HepG2 (cell line): ENCODE measurements around the gene DUS1L. TPM values are rescaled to one million over a fixed set of nuclear protein-coding genes. Genes with fewer than 3 reads are reported as not detected.

Experiments used
- ARNTL ChIP-seq: sonication (generic); formaldehyde crosslinking; IDR thresholded peaks from 2 replicates; pipeline ENCODE4 v1.4.0; 2020; ENCODE audit warnings: mild to moderate bottlenecking, missing genetic modification reagents
- KDM5B ChIP-seq: sonication (generic); formaldehyde crosslinking; IDR thresholded peaks from 2 replicates; pipeline ENCODE4 v1.4.0; 2020; ENCODE audit warnings: missing genetic modification reagents, mild to moderate bottlenecking, borderline replicate concordance
- MAZ ChIP-seq, 2 experiments: sonication (generic) in 1 of 2; formaldehyde crosslinking in 1 of 2; IDR thresholded peaks; 2 replicates each; pipeline versions ENCODE4 v1.5.0 to v1.6.1; 2012 to 2020; ENCODE audit warnings: low read depth in 2 of 2, mild to moderate bottlenecking in 2 of 2, borderline replicate concordance in 1 of 2, improper control_type of control experiment in 1 of 2, low read length in 1 of 2, missing genetic modification reagents in 1 of 2, moderate library complexity in 1 of 2
- SNRNP70 ChIP-seq: fragments of 200-400 bp; formaldehyde crosslinking; IDR thresholded peaks from 2 replicates; pipeline ENCODE4 v1.6.1; 2017; ENCODE audit warnings: mild to moderate bottlenecking, low read depth, low read length, moderate library complexity
- SUZ12 ChIP-seq: fragments of 150-350 bp; IDR thresholded peaks from 2 replicates; pipeline ENCODE4 v1.6.1; 2014; ENCODE audit warnings: low read depth, low read length
- ZNF232 ChIP-seq: sonication (generic); formaldehyde crosslinking; IDR thresholded peaks from 2 replicates; pipeline ENCODE4 v1.4.0; 2020; ENCODE audit warnings: missing genetic modification reagents, borderline replicate concordance
- polyA plus RNA-seq, 8 experiments: library from polyadenylated mRNA; depleted of rRNA in 3 of 8; stranded (reverse) in 7 of 8; unstranded in 1 of 8; fragments of >200 nt; fragmentation: Illumina TruSeq in 4 of 8; extraction: Trizol in 4 of 8; gene quantifications; 2 replicates each; pipeline versions ENCODE4 v1.2.1 to v1.2.3, GENCODE V29; 2011 to 2016; ENCODE audit warnings: low read depth in 4 of 8, missing spikeins in 1 of 8, mixed read lengths in 1 of 8; ENCODE audit not compliant: insufficient read depth in 1 of 8
- total RNA-seq, 5 experiments: library from RNA; depleted of rRNA; stranded (reverse); fragments of >200 nt; fragmentation: Illumina TruSeq; extraction: Trizol; gene quantifications; 2 replicates each; pipeline ENCODE4 v1.2.3, GENCODE V29; 2016; ENCODE audit warnings: low read depth in 1 of 5
- TF ChIP-seq, protein P1 (sequence below): sonication (generic); formaldehyde crosslinking; IDR thresholded peaks from 2 replicates; pipeline ENCODE4 v1.8.1; 2023; ENCODE audit warnings: mild to moderate bottlenecking, inconsistent platforms, moderate library complexity, missing genetic modification reagents, borderline replicate concordance
- TF ChIP-seq, protein P2 (sequence below): sonication (generic); formaldehyde crosslinking; IDR thresholded peaks from 2 replicates; pipeline ENCODE4 v1.4.0; 2020; ENCODE audit warnings: missing genetic modification reagents
- TF ChIP-seq, protein P3 (sequence below): sonication (generic); formaldehyde crosslinking; IDR thresholded peaks from 2 replicates; pipeline ENCODE4 v1.5.1; 2020; ENCODE audit warnings: missing genetic modification reagents, mild to moderate bottlenecking, borderline replicate concordance

The DUS1L gene
- total and polyA plus RNA-seq, 2 of the 13 experiments (the other 11 are each of a cell fraction or from before 2014, with no cell fraction given), result 81.0 to 109 TPM

DNA sequence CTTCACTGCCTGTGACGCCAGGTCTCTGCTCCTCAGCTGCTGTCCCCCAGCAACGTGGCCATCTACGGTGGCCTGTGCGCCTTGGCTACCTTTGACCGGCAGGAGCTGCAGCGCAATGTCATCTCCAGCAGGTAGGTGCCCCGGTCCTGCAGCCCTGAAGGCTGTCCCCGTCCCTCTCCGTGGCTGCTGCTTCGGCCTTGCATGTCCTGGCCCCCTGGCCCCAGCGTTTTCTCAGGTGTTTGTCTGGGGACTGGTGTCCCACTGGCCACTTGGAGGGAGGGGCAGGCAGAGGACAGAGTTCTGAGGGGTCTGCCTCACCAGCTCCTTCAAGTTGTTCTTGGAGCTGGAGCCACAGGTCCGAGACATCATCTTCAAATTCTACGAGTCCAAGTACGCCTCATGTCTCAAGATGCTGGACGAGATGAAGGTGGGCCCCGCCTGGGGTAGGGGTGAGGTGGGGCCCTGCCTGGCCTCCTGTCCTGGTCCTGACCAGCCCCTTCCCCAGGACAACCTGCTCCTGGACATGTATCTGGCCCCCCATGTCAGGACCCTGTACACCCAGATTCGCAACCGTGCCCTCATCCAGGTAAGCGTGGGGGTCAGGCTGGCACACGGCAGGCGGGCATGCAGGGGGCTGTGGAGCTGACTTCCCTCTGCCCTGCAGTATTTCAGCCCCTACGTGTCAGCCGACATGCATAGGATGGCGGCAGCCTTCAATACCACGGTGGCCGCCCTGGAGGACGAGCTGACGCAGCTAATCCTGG is 9.5 kb downstream of the DUS1L start (continued):
- TF ChIP-seq, protein P1, sequence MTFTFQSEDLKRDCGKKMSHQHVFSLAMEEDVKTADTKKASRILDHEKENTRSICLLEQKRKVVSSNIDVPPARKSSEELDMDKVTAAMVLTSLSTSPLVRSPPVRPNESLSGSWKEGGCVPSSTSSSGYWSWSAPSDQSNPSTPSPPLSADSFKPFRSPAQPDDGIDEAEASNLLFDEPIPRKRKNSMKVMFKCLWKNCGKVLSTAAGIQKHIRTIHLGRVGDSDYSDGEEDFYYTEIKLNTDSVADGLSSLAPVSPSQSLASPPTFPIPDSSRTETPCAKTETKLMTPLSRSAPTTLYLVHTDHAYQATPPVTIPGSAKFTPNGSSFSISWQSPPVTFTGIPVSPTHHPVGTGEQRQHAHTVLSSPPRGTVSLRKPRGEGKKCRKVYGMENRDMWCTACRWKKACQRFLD (CRISPR knock-in tag), result no peak
- TF ChIP-seq, protein P2, sequence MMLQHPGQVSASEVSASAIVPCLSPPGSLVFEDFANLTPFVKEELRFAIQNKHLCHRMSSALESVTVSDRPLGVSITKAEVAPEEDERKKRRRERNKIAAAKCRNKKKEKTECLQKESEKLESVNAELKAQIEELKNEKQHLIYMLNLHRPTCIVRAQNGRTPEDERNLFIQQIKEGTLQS (CRISPR knock-in tag), result no peak
- no peak for TF ChIP-seq SUZ12
- TF ChIP-seq ARNTL (CRISPR knock-in tag), result no peak
- no peak for TF ChIP-seq ZNF232 (CRISPR knock-in tag)
- TF ChIP-seq, protein P3, sequence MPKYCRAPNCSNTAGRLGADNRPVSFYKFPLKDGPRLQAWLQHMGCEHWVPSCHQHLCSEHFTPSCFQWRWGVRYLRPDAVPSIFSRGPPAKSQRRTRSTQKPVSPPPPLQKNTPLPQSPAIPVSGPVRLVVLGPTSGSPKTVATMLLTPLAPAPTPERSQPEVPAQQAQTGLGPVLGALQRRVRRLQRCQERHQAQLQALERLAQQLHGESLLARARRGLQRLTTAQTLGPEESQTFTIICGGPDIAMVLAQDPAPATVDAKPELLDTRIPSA, result no peak
- TF ChIP-seq SNRNP70, result no peak
- TF ChIP-seq KDM5B (CRISPR knock-in tag), result no peak
- no peak for TF ChIP-seq MAZ (IDR thresholded peaks at IDR 0.05; ENCODE audit: borderline replicate concordance, low read depth, low read length)
- TF ChIP-seq MAZ (CRISPR knock-in tag; IDR thresholded peaks at IDR 0.05; ENCODE audit: low read depth), result no peak
